HG03108 (cell line): ENCODE results near the gene HS2ST1.
A peak's percentile ranks its signal among the peaks of the same experiment; 100 is the strongest.
"Not testable (repeated sequence)": the region's sequence is repeated elsewhere in the genome, so short reads cannot be mapped to it uniquely, and the experiment has no call there.

Source experiments
- ATAC-seq: cut with Tn5 transposase; IDR thresholded peaks from one replicate; pipeline ENCODE4 v1.9.1; 2021; ENCODE audit warnings: moderate library complexity; ENCODE audit not compliant: unreplicated experiment

The HS2ST1 gene

GRCh38 chr1:86914601-86914997 lies at the start of gene HS2ST1:
HS2ST1 (plus strand) TSS chr1:86914635.
- ATAC-seq: no peak

DNA sequence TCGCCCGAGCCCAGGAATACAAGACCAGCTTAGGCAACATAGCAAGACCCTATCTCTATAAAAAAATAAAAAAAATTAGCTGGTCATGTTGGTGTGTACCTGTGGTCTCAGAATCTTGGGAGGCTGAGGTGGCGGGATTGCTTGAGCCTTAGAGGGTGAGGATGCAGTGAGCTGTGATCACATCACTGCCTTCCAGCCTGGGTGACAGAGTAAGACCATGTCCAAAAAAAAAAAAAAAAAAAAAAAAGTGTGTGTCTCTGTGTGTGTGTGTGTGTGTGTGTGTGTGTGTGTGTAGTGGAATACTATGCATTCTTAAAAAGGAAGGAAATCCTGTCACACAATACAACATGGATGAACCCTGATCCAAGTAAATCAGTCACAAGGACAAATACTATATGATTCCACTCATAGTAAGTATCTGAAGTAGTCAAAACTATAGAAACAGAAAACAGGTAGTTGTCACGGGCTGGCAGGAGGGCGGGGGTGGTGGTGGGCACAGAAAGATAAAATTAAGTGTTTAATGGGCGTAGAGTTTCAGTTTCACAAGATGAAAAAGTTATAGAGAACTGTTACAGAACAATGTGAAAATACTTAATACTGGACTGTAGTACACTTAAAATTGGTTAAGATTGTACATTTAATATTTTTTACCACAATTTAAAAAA lies 48.3 kb upstream of the HS2ST1 start:
- no peak for ATAC-seq

DNA sequence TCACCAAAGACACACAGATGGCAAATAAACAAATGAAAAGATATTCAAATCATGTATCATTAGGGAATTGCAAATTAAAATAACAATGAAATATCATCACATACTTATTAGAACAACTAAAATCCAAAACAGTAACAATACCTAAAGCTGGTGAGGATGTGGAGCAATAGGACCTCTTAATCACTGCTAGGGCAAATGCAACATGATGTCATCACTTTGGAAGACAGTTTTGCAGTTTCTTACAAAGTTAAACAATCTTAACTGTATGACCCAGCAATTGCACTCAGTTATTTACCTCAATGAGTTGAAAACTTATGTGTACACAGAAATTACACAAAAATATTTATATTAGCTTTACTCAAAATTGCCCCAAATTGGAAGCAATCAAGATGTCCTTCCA lies 47.8 kb upstream of the HS2ST1 start:
- ATAC-seq: no peak

- not testable (repeated sequence) for ATAC-seq
Measured at GRCh38 chr1:86867278-86867677, 47.2 kb upstream of the HS2ST1 start.

GRCh38 chr1:86868477-86868876 lies 46.0 kb upstream of the HS2ST1 start:
- ATAC-seq: no peak

DNA sequence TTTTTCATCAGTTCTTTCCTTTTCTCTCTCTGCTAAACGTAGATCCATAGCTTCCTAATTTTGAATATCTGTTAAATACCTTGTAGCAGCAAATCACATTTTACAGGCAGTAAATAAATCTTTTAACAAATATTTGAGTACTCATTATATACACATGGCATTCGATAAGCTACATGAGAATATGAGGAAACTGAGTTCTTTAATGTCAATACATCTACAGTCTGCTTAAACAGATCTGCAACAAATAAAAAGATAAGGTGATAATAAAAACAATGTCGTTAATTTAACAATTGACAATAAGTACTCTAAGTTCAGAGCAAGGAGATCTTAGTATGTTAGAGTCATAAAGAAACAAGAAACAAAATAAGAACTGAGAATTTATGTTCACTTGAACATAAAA lies 43.4 kb upstream of the HS2ST1 start:
- ATAC-seq: no peak

DNA sequence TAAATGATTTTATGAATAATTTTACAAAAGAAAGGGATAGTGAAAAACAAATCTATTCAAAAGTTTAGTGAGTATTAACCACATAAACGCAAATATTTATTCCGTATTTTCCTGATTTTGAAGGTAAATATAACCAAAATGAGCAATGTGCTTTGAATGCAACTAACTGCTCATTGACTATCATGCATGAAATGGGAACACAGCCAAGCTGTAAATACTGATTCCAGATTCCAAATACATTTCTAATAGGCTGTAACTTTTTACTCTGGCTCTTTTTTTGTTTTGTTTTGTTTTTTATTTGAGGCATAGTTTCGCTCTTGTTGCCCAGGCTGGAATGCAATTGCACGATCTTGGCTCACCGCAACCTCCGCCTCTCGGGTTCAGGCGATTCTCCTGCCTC lies 42.3 kb upstream of the HS2ST1 start:
- ATAC-seq: no peak

DNA sequence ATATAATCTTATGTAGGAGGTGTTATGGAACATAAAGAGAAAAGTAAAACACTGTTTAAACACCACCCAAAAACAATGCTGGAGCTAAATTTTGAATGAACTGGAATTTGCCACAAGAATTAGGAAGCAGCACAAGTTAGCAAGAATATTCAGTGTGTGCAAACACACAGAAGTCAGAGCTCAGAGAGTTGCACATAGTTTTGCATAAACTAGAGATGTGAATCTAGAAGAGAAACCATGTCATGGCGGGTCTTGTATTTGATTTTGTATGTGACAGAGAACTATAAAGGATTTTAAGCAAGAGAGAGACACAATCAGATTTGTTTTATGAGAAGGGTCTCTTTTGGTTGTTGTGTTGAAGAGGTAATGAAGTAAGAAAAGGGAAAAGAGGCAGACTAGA lies 38.7 kb upstream of the HS2ST1 start:
- ATAC-seq: no peak

GRCh38 chr1:86887479-86888162 lies 26.8 kb upstream of the HS2ST1 start:
- ATAC-seq: no peak

DNA sequence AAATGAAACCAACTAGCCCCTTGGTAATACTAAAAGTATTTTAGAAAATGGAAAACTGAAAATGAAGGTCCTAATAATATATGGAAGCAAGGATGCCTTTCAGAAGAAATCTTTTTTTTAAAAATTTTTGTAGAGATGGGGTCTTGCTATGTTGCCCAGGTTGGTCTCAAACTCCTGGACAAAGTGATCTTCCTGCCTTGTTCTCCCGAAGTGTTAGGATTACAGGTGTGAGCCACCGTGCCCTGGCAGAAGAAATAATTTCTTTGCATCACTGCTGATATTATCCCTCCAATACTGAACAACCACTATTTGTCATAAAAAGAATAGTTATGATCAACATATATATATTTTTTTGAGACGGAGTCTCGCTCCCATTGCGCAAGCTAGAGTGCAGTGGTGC lies 26.1 kb upstream of the HS2ST1 start:
- no peak for ATAC-seq

DNA sequence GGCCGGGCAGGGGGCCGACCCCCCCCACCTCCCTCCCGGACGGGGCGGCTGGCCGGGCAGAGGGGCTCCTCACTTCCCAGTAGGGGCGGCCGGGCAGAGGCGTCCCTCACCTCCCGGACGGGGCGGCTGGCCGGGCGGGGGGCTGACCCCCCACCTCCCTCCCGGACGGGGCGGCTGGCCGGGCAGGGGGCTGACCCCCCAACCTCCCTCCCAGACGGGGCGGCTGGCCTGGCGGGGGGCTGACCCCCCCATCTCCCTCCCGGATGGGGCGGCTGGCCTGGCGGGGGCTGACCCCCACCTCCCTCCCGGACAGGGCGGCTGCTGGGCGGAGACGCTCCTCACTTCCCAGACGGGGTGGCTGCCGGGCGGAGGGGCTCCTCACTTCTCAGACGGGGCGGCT lies 15.0 kb upstream of the HS2ST1 start:
- ATAC-seq: not testable (repeated sequence)

GRCh38 chr1:86905875-86906274 lies 8.6 kb upstream of the HS2ST1 start:
- no peak for ATAC-seq

DNA sequence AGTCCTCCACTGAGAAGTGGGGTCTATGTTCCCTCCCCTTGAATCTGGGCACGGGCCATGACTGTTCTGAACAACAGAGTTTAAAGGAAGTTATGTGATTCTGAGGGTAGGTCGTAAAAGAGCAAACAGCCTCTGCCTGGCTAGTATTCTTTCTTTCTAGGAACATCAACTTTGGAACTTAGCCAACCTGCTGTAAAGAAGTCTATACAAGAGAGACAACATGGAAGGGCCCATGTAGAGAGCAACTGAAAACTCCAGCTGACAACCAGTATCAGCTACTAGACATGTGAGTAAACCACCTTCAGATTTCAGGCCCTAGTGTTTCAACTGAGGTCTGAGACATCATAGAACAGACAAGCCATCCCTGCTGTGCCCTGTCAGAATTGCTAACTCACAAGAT lies 8.0 kb upstream of the HS2ST1 start:
- no peak for ATAC-seq

DNA sequence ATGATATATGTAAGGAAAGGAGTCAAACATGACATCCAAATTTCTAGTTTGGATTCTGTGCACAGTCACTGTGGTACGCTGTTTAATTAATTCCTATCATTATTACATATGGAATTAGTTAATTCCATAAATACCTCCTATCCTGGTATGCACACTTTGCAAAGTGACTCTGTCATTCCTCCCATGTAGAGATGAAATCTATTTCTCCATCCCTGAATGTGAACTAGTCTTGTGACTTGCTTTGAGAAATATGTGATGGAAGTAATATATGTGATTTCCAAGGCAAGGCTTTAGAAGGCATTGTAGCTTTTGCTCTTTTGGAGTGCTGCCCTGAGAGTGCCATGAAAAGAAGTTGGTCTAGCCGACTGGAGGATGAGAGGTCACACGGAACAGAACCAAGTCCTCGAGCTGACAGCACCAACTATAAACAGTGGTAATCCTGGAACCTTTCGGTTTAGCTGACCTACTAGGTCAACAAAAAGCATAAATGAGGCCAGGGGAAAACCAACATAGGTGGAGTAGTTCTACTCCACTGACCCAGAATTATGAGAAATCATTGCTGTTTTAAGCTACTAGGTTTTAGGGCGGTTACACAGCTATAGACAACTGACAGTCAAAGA lies 2.0 kb upstream of the HS2ST1 start:
- ATAC-seq: no peak

DNA sequence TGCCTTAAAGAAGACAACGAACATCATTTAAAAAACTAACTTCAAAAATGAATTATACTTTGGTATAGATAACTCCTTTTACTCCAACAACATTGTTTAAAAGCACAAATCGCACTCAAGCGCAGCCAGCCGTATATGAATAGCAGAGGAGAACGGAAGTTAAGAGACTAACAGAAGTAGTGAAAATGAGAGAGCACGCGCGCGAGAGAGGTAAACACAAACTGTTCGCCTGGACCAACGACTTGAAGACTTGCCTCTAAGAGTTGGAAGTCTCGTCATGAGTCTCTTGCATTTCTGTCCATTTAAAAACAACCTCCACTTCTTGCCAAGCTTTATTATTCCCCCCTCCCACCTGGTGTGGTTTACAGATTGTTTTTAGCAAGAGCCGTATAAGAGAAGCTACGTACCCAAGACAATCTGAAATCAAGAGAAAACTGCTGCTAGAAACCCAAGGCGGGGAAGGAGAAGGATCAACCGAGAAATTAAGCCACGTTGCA lies 988 bp upstream of the HS2ST1 start:
- ATAC-seq: no peak

- peak; percentile 76 for ATAC-seq
Measured at GRCh38 chr1:86913896-86914600, 387 bp upstream of the HS2ST1 start, which contains the start of gene SELENOF. SELENOF (minus strand) TSS chr1:86914126; CDS start chr1:86914111, 15 bp downstream.

DNA sequence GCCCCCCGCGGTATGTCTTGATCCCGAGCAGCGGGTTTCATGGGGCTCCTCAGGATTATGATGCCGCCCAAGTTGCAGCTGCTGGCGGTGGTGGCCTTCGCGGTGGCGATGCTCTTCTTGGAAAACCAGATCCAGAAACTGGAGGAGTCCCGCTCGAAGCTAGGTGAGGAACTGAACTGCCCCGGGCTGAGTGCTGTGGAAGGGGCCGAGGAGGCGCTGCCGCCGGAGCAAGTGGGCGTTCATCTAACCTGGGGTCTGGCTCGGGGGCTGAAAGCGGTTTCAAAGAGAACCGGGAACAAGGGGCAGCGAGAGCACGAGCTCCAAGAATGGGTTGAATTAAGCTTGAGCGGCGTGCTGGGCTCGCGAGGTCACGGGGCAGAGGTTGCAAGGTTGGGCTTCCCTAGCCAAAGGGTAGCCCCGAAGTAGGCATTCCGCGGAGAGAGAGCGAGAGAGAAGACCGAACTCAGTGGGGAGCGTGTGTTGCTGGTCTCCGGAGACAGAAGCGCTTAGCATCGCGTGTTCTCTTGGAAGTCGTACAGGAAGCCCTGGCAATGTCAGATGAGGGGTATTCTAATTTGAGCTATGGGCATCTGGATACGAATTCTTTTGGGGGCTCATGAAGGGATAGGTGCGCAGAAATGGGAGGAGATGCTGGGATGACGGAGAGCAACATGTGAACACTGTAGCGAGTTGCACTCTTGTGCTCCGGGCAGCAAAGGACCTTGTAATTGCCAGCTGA lies 732 bp downstream of the HS2ST1 start:
- ATAC-seq: peak; percentile 0

GRCh38 chr1:86915737-86916235 lies 1.4 kb downstream of the HS2ST1 start:
- no peak for ATAC-seq

DNA sequence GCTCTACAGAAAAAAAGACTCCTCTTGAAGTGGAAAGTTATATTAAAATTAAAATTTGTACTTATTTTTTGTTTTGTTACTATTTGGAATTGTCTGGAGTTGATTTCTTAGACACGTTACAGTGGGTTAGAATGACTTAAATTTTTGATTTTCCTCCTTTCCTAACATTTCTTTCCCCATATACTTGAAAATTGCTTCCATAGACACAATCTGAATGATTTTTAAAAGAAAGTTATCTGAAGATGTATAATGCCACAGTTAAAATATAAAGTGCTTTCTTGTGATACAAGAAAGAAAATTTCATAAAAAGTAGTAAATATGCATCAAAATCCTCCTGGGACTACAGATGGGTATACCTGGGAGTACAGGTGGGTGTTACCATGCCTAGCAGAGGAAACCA lies 2.3 kb downstream of the HS2ST1 start:
- ATAC-seq: no peak

- no peak for ATAC-seq
Measured at GRCh38 chr1:86922445-86922844, 8.0 kb downstream of the HS2ST1 start.
